ENCODE results near the gene BABAM1.
A peak's percentile ranks its signal among the peaks of the same experiment; 100 is the strongest.

Gene BABAM1

DNA sequence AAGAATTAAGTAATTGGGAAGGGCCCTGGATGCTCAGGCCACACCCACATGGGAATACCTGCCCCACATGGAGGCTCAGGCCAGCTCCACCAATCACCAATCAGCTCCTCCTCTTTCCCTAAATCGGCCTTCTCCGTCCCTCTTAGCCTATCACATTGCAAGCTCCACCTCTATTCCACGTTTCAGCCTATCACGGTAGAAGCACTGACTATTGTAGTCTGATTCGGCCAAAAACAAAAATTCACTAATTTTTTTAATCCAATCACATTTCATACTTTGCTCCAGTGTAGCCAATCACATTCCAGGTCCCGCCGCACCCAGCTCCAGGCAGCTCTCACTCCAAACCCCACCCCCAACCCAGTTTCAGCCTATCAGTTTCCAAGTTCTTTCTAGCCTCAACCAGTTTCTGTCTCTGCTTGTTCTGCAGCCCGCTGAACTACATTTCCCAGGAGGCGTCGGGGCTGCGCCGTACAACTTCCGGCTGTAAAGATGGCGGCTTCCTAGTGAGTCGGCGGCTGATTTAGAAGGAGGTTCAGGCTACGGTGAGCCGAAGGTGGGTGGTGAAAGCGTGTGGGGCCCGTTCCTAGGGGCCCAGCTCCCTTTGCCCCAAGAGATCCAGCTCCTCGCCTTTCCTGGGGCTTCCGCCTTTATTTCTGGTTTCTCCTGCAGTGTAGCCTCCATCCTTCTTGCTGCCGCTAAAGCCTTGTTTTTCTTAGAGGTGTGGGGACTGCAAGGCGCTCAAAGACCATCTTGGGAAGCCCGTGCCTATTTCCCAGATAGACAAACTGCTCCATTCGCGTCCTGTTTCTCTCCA lies at the start of gene BABAM1:
Gene BABAM1 (plus strand): TSS at position 469 of the 814 bp plus-strand sequence. CDS start 1,364 bp downstream, outside the sequence.
- Histone ChIP-seq H3K9ac (ENCODE audit: low read depth, low read length) (peak within 1 kb of the TSS; percentile 89), H3K36me3 (ENCODE audit: insufficient read depth, low read length) (peaks cover 7% of the 10 kb centered on the region)

DNA sequence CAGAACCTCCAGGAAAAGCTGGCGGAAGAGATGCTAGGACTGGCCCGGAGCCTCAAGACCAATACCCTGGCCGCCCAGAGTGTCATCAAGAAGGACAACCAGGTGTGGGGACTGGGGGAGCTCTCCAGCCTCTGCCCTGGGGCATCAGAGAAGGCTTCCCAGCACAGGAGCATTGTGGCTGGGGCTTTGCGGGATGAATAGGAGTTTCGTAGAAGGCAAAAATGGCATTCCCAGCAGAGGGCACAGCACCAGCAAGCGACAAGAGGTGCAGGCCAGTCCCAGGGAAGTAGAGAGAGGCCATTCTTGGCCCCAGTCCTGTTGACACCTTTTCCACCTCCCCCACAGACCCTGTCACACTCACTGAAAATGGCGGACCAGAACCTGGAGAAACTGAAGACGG lies 48.0 kb upstream of the BABAM1 start:
- no peak overlapping the region for H3K9ac ChIP-seq (ENCODE audit: low read depth, low read length)
- no peaks in the 10 kb centered on the region for H3K9me3 ChIP-seq (ENCODE audit: control insufficient read depth, insufficient read depth, low read length)
- H3K36me3 ChIP-seq (ENCODE audit: insufficient read depth, low read length) = 0 out of 2 replicates have a peak, but pooled peaks cover 6% of the 10 kb centered on the region
- H3K4me1 ChIP-seq (ENCODE audit: insufficient read depth, low read length) = peaks cover 4% of the 10 kb centered on the region; the same call in 1 of the 2 replicates

More for the DNA sequence above, at the start of gene BABAM1:
- Histone ChIP-seq H3K4me1 (ENCODE audit: insufficient read depth, low read length) (peaks cover 9% of the 10 kb centered on the region), H3K9me3 (ENCODE audit: control insufficient read depth, insufficient read depth, low read length) (no peaks in the 10 kb centered on the region)

DNA sequence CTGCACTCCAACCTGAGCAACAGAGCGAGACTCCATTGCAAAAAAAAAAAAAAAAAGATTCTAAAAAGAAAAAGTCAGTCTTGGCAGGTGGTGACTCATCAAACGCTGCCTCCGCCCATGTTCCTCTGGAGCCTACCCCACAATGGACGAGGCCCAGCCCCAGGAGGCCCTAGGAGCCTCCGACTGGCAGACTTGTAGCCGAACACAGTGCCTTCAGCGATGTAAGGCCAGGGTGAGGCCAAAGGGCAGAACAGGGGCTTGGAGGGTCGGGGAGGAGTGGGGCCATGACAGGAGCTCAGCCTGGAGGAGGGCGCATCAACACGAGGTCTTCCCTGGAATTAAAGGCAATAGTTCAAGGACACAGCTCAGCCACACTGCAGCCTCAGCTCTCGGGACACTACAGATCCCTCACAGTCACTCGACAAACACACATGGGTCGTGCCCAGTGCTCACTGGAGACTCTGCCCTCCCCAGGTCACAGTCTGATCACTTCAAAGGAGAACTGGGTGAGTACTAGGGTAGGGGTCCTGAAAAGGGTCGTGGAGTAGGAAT lies 47.0 kb upstream of the BABAM1 start:
- Histone ChIP-seq H3K9me3 (ENCODE audit: control insufficient read depth, insufficient read depth, low read length) (no peaks in the 10 kb centered on the region), H3K9ac (ENCODE audit: low read depth, low read length) (no peak overlapping the region), H3K4me1 (ENCODE audit: insufficient read depth, low read length) (peaks cover 4% of the 10 kb centered on the region; the same call in 1 of the 2 replicates), H3K36me3 (ENCODE audit: insufficient read depth, low read length) (0 out of 2 replicates have a peak, but pooled peaks cover 6% of the 10 kb centered on the region)

DNA sequence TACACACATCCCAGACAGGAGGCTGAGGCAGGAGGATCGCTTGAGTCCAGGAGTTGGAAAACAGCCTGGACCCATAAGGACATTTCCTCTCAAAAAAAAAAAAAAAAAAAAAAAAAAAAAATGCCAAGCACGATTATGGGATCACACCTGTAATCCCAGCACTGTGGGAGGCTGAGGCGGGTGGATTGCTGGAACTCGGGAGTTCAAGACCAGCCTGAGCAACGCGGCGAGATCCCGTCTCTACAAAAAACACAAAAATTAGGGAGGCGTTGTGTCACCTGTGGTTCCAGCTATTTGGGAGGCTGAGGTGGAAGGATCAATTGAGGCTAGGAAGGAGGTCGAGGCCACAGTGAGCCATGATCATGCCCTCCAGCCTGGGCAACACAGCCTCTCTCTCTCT lies 42.2 kb upstream of the BABAM1 start:
- Histone ChIP-seq H3K36me3 (ENCODE audit: insufficient read depth, low read length) (no peaks in the 10 kb centered on the region), H3K9me3 (ENCODE audit: control insufficient read depth, insufficient read depth, low read length) (no peaks in the 10 kb centered on the region), H3K9ac (ENCODE audit: low read depth, low read length) (no peak overlapping the region), H3K4me1 (ENCODE audit: insufficient read depth, low read length) (peaks cover 7% of the 10 kb centered on the region; the same call in 1 of the 2 replicates)

DNA sequence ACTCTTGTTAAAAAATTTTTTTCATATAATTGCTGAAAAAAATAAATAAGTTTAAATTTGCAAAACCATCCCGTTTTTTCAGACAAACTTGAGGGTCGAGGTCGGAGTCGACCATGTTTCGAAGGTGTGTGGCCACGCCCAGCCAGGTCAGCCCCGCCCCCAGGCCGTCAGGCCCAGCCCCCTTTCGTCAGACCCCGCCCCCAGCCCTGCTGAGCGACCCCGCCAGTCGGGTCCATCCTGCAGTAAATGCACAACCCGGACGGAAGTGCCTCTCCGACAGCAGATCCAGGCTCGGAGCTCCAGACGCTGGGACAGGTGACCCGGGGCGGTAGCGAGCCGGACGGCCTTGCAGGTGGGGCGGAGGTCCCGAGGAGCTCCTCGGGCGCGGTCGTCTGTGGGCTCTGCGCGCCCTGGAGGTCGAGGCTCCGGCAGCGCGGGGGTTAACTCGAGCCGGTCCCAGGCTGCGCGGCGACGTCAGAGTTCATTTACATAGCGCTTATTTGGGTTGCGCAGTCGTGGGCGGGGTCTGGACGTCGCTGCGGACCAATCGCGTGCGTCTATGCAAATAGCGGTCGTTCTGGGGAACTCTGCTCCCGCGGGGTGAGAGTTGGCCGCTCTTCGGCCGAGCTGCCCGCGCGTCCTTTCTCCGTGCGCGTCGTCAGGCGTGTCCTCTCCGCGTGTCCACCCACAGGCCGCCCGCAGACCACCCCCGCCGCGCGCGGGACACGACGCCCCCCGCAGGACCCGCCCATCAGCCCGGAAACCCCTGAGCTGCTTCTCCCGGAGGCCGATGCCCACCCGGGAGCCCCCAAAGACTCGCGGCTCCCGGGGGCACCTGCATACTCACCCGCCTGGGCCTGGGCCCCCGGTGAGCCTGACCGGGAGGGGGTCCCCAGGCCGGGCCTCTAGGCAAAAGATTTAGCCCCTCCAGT lies 41.0 kb upstream of the BABAM1 start, which contains the start of gene OCEL1:
Gene OCEL1 (plus strand): TSS at position 225 of the 932 bp plus-strand sequence. CDS start 22 bp downstream, at position 247.
- Histone ChIP-seq H3K36me3 (ENCODE audit: insufficient read depth, low read length) (no peaks in the 10 kb centered on the region), H3K9me3 (ENCODE audit: control insufficient read depth, insufficient read depth, low read length) (no peaks in the 10 kb centered on the region), H3K9ac (ENCODE audit: low read depth, low read length) (peak within 1 kb of the TSS; percentile 91), H3K4me1 (ENCODE audit: insufficient read depth, low read length) (peaks cover 3% of the 10 kb centered on the region; the same call in 1 of the 2 replicates)

DNA sequence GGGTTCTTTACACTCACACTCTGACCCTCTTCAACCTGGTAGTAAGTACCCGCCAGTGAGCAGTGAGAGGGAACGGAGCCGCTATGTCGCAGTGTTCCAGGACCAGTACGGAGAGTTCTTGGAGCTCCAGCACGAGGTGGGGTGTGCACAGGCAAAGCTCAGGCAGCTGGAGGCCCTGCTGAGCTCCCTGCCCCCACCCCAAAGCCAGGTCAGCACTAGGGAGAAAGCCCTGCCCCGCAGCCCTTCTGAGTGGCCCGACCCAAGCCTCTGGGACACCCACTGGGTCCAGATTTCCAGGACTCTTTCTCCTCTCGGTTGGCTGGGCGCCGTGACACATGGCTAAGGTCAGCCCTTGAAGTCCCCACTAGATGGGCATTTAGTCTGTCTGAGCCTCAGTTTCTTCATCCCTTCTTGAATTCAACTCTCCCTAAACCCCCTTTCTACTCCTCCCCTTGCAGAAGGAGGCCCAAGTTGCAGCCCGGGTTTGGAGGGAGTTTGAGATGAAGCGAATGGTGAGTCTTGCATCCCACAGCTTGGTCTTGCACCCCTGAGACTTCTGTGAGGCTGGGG lies 39.4 kb upstream of the BABAM1 start:
- H3K9ac ChIP-seq (ENCODE audit: low read depth, low read length) = no peak overlapping the region; the same call in 1 of the 2 replicates
- H3K4me1 ChIP-seq (ENCODE audit: insufficient read depth, low read length) = peaks cover 3% of the 10 kb centered on the region; the same call in 1 of the 2 replicates
- H3K36me3 ChIP-seq (ENCODE audit: insufficient read depth, low read length) = no peaks in the 10 kb centered on the region
- no peaks in the 10 kb centered on the region for H3K9me3 ChIP-seq (ENCODE audit: control insufficient read depth, insufficient read depth, low read length)

DNA sequence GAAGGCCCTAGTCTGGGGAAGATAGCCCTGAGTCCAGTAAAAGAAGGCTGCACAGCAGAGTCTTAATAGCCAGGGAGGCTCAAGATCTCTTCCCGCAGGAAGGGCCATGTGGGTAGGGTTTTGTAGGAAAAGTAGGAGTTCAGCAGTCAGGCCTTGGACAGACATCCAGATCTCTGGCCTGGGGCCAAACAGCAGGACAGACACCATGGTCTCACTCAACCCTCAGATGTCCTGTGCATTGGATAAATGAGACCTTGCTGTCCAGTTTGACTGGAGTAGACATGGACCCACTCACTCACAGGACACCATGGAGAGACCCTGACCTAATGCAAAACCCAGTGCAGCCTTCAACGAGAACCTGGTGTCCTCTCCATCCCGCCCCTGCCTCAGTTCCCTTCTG lies 37.4 kb upstream of the BABAM1 start:
- Histone ChIP-seq H3K9ac (ENCODE audit: low read depth, low read length) (no peak overlapping the region), H3K9me3 (ENCODE audit: control insufficient read depth, insufficient read depth, low read length) (no peaks in the 10 kb centered on the region), H3K4me1 (ENCODE audit: insufficient read depth, low read length) (peaks cover 9% of the 10 kb centered on the region), H3K36me3 (ENCODE audit: insufficient read depth, low read length) (no peaks in the 10 kb centered on the region; the same call in 1 of the 2 replicates)

DNA sequence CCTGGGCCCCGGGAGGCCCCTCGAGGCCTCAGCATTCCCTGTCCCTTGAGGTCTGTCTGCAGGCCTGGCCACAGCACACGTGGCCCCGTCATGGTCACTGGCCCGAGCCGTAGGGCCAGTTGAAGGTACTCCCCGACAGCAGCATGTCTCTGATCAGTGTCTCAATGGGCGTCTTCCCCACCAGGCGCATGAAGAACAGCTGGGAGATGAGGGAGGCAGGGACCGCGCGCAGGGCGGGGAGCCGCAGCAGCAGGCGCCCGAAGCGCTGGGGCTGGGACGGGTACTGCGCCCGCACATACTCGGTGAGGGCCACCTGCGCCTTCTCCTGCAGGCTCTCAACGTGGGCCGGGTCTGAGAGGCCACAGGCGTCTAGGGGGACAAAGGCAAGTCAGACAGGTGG lies 35.0 kb upstream of the BABAM1 start:
- H3K4me1 ChIP-seq (ENCODE audit: insufficient read depth, low read length) = peaks cover 16% of the 10 kb centered on the region
- H3K36me3 ChIP-seq (ENCODE audit: insufficient read depth, low read length) = no peaks in the 10 kb centered on the region; the same call in 1 of the 2 replicates
- no peak overlapping the region for H3K9ac ChIP-seq (ENCODE audit: low read depth, low read length)
- no peaks in the 10 kb centered on the region for H3K9me3 ChIP-seq (ENCODE audit: control insufficient read depth, insufficient read depth, low read length)

DNA sequence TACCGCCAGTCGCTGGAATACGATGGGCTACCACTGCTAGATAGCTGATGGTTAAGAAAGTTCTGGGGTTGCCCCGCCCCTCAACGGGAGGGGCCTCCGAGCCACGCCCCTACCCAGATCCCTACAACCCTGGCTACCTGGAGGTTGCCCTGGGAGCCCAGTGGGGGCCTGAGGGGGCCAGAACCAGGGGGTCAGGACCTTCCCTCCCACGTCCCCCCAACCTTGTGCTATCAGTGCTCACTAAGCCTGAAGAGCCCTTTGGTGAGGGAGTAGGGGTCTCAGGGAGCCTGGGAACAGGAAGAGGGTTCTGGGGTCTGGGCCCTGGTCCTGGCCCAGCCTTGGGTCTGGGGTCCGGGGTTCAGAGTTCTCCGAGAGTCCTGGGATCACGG lies 32.3 kb upstream of the BABAM1 start:
- H3K9ac ChIP-seq (ENCODE audit: low read depth, low read length) = peak overlapping the region; percentile 90
- H3K9me3 ChIP-seq (ENCODE audit: control insufficient read depth, insufficient read depth, low read length) = no peaks in the 10 kb centered on the region
- no peaks in the 10 kb centered on the region; the same call in 1 of the 2 replicates for H3K36me3 ChIP-seq (ENCODE audit: insufficient read depth, low read length)
- H3K4me1 ChIP-seq (ENCODE audit: insufficient read depth, low read length) = peaks cover 14% of the 10 kb centered on the region

DNA sequence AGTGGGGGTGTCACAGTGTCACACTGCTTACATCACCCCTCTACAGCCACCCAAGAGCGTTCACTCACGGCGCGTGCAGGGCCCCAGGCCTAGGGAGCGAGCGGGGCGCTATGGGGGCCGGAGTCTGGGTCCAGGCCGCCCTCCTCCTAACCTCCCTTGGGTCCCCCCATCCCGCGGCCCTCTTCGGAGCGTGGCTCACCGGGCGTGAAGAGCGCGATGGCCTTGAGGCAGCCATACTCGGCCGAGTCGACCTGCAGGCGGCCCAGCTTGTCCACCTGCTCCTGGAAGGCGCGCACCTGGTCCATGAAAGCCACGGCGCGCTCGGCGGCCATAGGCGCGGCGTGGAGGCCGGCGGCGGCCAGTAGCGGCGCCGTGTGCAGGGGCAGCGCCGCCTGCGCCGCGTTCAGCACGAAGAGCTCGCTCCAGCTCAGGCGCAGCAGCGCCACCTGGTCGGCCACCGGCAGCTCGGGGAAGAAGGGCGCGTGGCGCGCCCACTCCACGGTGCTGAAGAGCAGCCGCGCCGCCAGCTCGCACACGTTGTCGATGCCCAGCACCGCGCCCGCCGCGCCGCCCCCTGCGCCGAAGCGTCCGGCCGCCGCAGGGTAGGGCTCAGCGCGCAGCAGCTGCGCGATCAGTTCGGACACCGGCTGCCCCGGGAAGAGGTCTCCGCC lies 31.8 kb upstream of the BABAM1 start:
- H3K9ac ChIP-seq (ENCODE audit: low read depth, low read length) = peak overlapping the region; percentile 90
- no peaks in the 10 kb centered on the region; the same call in 1 of the 2 replicates for H3K36me3 ChIP-seq (ENCODE audit: insufficient read depth, low read length)
- no peaks in the 10 kb centered on the region for H3K9me3 ChIP-seq (ENCODE audit: control insufficient read depth, insufficient read depth, low read length)
- H3K4me1 ChIP-seq (ENCODE audit: insufficient read depth, low read length) = peaks cover 14% of the 10 kb centered on the region

DNA sequence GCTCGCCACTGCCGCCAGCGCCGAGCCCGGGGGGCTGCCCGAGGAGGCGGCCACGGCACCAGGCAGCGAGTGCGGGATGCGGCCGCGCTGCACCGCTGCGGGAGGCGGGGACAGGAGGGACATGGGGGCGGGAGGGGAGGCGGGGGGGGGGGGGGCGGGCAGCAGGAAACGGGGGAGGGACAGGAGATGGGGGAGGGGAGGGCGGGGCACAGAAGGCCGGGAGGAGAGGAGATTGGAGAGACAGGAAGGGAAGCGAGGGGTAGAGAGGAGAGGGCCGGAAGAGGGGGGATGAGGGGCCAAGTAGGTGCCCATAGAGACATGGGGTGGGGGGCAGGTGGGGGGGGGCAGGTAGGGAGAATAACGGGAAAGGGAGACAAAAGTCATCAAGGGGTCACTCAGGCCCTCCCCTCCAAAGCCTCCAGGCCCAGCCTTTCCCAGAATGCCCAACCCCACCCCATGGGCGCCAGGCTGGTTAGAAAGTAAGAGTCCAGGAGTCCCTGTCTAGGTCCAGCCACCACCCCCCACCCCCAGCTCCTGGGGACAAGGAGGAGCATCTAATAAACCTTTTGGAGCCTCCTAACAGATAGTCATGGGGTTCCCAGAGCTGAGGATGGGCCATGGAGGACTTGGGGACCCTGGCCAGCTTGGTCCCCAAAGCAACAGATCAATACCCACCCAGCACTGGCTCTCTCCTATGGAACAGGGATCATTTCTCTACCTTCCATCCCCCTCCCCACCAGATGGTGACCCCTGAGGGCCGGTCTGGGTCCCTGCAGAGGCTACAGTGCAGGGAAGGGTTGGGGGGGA lies 31.1 kb upstream of the BABAM1 start:
- peaks cover 14% of the 10 kb centered on the region for H3K4me1 ChIP-seq (ENCODE audit: insufficient read depth, low read length)
- H3K9me3 ChIP-seq (ENCODE audit: control insufficient read depth, insufficient read depth, low read length) = no peaks in the 10 kb centered on the region
- peak overlapping the region; percentile 90 for H3K9ac ChIP-seq (ENCODE audit: low read depth, low read length)
- H3K36me3 ChIP-seq (ENCODE audit: insufficient read depth, low read length) = no peaks in the 10 kb centered on the region; the same call in 1 of the 2 replicates

DNA sequence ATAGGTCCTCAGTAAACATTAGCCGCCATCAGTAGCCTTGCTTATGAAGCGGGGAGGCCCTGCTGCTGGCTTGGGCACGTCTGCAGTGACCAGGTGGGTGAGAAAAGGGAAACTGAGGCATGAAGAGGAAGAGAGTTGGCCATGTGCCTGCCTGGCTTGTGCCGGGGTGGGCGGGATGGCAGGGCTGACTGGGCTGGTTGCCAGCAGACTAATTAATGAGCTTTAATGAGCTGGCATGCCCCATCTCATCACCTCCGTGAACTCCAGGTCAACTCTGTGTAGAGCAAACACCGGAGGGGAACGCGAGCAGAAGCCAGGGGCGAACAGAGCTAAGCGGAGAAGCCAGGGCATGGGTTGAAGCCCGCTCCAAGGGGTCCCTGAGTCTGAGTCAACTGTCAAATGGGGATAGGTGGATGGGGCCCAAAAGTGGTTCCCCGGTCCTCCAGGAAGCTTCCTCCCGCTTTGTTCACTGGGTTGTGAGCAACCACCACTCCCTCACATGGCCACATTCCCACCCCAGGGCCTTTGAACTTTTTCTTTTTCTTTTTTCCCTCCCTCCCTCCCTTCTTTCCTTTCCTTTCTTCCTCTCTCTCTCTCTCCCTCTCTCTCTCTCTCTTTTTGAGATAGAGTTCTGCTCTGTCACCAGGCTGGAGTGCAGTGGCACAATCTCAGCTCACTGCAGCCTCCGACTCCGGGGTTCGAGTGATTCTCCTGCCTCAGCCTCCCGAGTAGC lies 30.3 kb upstream of the BABAM1 start:
- Histone ChIP-seq H3K4me1 (ENCODE audit: insufficient read depth, low read length) (peaks cover 14% of the 10 kb centered on the region), H3K36me3 (ENCODE audit: insufficient read depth, low read length) (no peaks in the 10 kb centered on the region; the same call in 1 of the 2 replicates), H3K9ac (ENCODE audit: low read depth, low read length) (no peak overlapping the region), H3K9me3 (ENCODE audit: control insufficient read depth, insufficient read depth, low read length) (no peaks in the 10 kb centered on the region)

All from ES-I3 (cell line).